Measurements from ENCODE around the gene ESPN.

DNA sequence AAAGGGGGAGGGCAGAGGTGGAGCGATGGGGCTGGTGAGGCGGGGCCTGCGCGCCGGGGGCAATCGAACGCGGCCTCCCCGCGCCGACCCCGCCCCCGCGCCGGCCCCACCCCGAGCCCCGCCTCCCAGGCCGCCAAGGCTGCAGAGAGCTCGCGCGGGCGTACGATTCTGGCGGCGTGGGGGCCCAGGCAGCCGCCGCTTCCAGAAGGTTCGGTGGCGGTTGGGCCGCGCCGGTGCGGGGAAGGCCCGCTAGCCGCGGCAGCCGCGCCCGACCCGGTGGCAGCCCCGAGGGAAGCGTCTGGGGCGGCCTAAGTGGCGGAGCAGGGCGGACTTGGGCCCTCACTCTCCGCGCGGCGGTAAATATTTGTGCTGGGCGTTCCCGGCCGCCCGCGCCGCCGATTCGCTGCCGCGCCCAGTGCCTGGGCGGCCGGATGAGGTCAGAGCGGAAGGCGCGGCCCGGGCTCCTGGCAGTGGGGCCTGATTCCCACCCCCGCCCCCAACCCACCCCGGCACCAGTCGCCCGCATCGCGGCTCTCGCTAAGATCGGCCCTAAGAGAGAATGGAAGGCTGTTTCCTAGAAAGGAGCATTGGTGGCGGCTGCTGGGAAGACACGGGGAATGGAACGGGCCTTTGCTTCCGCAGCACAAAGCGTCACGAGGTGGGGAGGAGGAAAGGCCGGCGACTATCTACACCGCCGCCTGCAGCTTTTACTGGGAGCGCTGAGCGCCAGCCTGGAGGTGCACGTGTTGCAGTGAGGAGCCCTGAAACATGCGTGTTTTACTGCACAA is 31.0 kb upstream of the ESPN start, which contains the start of gene ACOT7:
- TF ChIP-seq MYC (IDR thresholded peaks at IDR 0.05; ENCODE audit: low read depth, low read length) (peak; percentile 96), POLR2A (IDR thresholded peaks at IDR 0.05; ENCODE audit: extremely low read depth, insufficient read length) (peak; percentile 16)
- TF ChIP-seq, protein P1, sequence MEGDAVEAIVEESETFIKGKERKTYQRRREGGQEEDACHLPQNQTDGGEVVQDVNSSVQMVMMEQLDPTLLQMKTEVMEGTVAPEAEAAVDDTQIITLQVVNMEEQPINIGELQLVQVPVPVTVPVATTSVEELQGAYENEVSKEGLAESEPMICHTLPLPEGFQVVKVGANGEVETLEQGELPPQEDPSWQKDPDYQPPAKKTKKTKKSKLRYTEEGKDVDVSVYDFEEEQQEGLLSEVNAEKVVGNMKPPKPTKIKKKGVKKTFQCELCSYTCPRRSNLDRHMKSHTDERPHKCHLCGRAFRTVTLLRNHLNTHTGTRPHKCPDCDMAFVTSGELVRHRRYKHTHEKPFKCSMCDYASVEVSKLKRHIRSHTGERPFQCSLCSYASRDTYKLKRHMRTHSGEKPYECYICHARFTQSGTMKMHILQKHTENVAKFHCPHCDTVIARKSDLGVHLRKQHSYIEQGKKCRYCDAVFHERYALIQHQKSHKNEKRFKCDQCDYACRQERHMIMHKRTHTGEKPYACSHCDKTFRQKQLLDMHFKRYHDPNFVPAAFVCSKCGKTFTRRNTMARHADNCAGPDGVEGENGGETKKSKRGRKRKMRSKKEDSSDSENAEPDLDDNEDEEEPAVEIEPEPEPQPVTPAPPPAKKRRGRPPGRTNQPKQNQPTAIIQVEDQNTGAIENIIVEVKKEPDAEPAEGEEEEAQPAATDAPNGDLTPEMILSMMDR (IDR thresholded peaks at IDR 0.05; ENCODE audit: low read depth, low read length) = no peak
- TF ChIP-seq, protein P2, sequence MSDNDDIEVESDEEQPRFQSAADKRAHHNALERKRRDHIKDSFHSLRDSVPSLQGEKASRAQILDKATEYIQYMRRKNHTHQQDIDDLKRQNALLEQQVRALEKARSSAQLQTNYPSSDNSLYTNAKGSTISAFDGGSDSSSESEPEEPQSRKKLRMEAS (IDR thresholded peaks at IDR 0.05; ENCODE audit: low read depth, low read length) = peak; percentile 97
